NCI-H2196 treated with DMSO at 0.1 percent for 48 hours (cell line): Measurements from ENCODE around the gene HOXB8.

Experiments
- DNase-seq: peaks from one replicate; lab custom pipeline; 2025; ENCODE audit not compliant: unreplicated experiment; lab: John Stamatoyannopoulos, UW

The HOXB8 gene

GRCh38 chr17:48637323-48638260 is 22.5 kb upstream of the HOXB8 start:
- no peak for DNase-seq

GRCh38 chr17:48636177-48637018 is 21.3 kb upstream of the HOXB8 start:
- DNase-seq, result no peak

GRCh38 chr17:48634493-48635208 is 19.6 kb upstream of the HOXB8 start:
- no peak for DNase-seq

- DNase-seq, result no peak
Observed at GRCh38 chr17:48633266-48633677, 18.2 kb upstream of the HOXB8 start.

GRCh38 chr17:48632579-48633265 is 17.6 kb upstream of the HOXB8 start:
- no peak for DNase-seq

GRCh38 chr17:48631693-48632578 is 16.8 kb upstream of the HOXB8 start:
- no peak for DNase-seq

GRCh38 chr17:48630925-48631692 is 16.0 kb upstream of the HOXB8 start:
- DNase-seq, result no peak

GRCh38 chr17:48630009-48630924 is 15.2 kb upstream of the HOXB8 start:
- DNase-seq, result no peak

- DNase-seq, result no peak
Observed at GRCh38 chr17:48629411-48629759, 14.3 kb upstream of the HOXB8 start.

- DNase-seq, result no peak
Observed at GRCh38 chr17:48628649-48629410, 13.7 kb upstream of the HOXB8 start.

- DNase-seq, result no peak
Observed at GRCh38 chr17:48627623-48628521, 12.8 kb upstream of the HOXB8 start.

- DNase-seq, result no peak
Observed at GRCh38 chr17:48627118-48627597, 12.1 kb upstream of the HOXB8 start.

- DNase-seq, result no peak
Observed at GRCh38 chr17:48626245-48627117, 11.4 kb upstream of the HOXB8 start, which contains the start of gene HOXB9. Gene HOXB9 (minus strand): TSS chr17:48626358. CDS start chr17:48626269, 89 bp downstream.

- DNase-seq, result peak; percentile 16
Observed at GRCh38 chr17:48625495-48626244, 10.6 kb upstream of the HOXB8 start.
